Femur (tissue), 1 donor: Measurements from ENCODE around the gene NR4A3.
"Not testable (repeated sequence)": the region's sequence is repeated elsewhere in the genome, so short reads cannot be mapped to it uniquely, and the experiment has no call there.

Source experiments
- DNase-seq: peaks from one replicate; pipeline ENCODE4 v3.0.0-alpha.2; 2017

Gene NR4A3

GRCh38 chr9:99834474-99834873, 12.8 kb downstream of the NR4A3 start:
- no peak for DNase-seq

GRCh38 chr9:99835142-99835541, 13.5 kb downstream of the NR4A3 start:
- no peak for DNase-seq

GRCh38 chr9:99835581-99835980, 13.9 kb downstream of the NR4A3 start:
- DNase-seq, result no peak

- DNase-seq, result no peak
These were observed 18.4 kb downstream of the NR4A3 start for GRCh38 chr9:99840072-99840471.

- no peak for DNase-seq
These were observed 23.4 kb downstream of the NR4A3 start for GRCh38 chr9:99845063-99845462.

GRCh38 chr9:99848447-99848846, 26.8 kb downstream of the NR4A3 start:
- no peak for DNase-seq

GRCh38 chr9:99850736-99851499, 29.2 kb downstream of the NR4A3 start:
- no peak for DNase-seq

GRCh38 chr9:99851500-99851822, 29.8 kb downstream of the NR4A3 start:
- no peak for DNase-seq

GRCh38 chr9:99852617-99853016, 30.9 kb downstream of the NR4A3 start:
- no peak for DNase-seq

- no peak for DNase-seq
These were observed 33.9 kb downstream of the NR4A3 start for GRCh38 chr9:99855467-99856176.

- DNase-seq, result not testable (repeated sequence)
These were observed 35.9 kb downstream of the NR4A3 start for GRCh38 chr9:99857576-99857975.

- DNase-seq, result no peak
These were observed 36.4 kb downstream of the NR4A3 start for GRCh38 chr9:99858087-99858486.

- no peak for DNase-seq
These were observed 37.7 kb downstream of the NR4A3 start for GRCh38 chr9:99859243-99859980.

GRCh38 chr9:99860266-99860665, 38.6 kb downstream of the NR4A3 start:
- DNase-seq, result no peak

GRCh38 chr9:99863955-99864354, 42.3 kb downstream of the NR4A3 start:
- DNase-seq, result no peak

- no peak for DNase-seq
These were observed 44.7 kb downstream of the NR4A3 start for GRCh38 chr9:99866398-99866797.

GRCh38 chr9:99867536-99867935, 45.9 kb downstream of the NR4A3 start:
- DNase-seq, result no peak

GRCh38 chr9:99867968-99868367, 46.3 kb downstream of the NR4A3 start:
- no peak for DNase-seq

GRCh38 chr9:99868845-99869244, 47.2 kb downstream of the NR4A3 start:
- DNase-seq, result no peak

GRCh38 chr9:99870126-99870525, 48.4 kb downstream of the NR4A3 start:
- no peak for DNase-seq

GRCh38 chr9:99873531-99873930, 51.8 kb downstream of the NR4A3 start:
- DNase-seq, result no peak

- DNase-seq, result no peak
These were observed 52.4 kb downstream of the NR4A3 start for GRCh38 chr9:99873943-99874584.

- DNase-seq, result no peak
These were observed 54.5 kb downstream of the NR4A3 start for GRCh38 chr9:99876190-99876589.
